Uterus (tissue), 4 donors: ENCODE results near the gene IRF2BPL. TPM values are rescaled to one million over a fixed set of nuclear protein-coding genes. Genes with fewer than 3 reads are reported as not detected.
A peak's percentile ranks its signal among the peaks of the same experiment; 100 is the strongest.
"Not testable (repeated sequence)": the region's sequence is repeated elsewhere in the genome, so short reads cannot be mapped to it uniquely, and the experiment has no call there.

Source experiments
- DNase-seq, 2 donors: peaks; one replicate each; pipeline ENCODE4 v3.0.0-alpha.2; 2019 to 2020
- H3K27ac ChIP-seq, 2 donors: fragments of 200-600 bp; sonication (generic); 1 replicate in 1 of 2; 2 replicates in 1 of 2; pipeline ENCODE4 v1.5.1; 2016 to 2018
- H3K27me3 ChIP-seq, 2 donors: fragments of 200-600 bp; sonication (generic); one replicate each; pipeline ENCODE4 v1.5.1; 2018 to 2019; ENCODE audit warnings: control low read depth in 1 of 2
- H3K36me3 ChIP-seq, 2 donors: fragments of 200-600 bp; sonication (generic); one replicate each; pipeline ENCODE4 v1.5.1; 2019; ENCODE audit warnings: control low read depth in 1 of 2
- H3K4me1 ChIP-seq, 2 donors: fragments of 200-600 bp; sonication (generic); one replicate each; pipeline ENCODE4 v1.5.1; 2018 to 2019; ENCODE audit warnings: control low read depth in 1 of 2
- H3K4me3 ChIP-seq, 2 donors: fragments of 200-600 bp; sonication (generic); 1 replicate in 1 of 2; 2 replicates in 1 of 2; pipeline ENCODE4 v1.5.1; 2018 to 2019; ENCODE audit warnings: mild to moderate bottlenecking in 1 of 2
- H3K9me3 ChIP-seq, 2 donors: fragments of 200-600 bp; sonication (generic); one replicate each; pipeline ENCODE4 v1.5.1; 2019; ENCODE audit warnings: control low read depth in 1 of 2
- CTCF ChIP-seq, 4 experiments: fragments of 200-600 bp in 2 of 4; fragments of 450-650 bp in 2 of 4; sonication (generic) in 2 of 4; IDR thresholded peaks; one replicate each; pipeline ENCODE4 v1.5.1; 2016 to 2019; ENCODE audit warnings: antibody characterized with exemption in 4 of 4, mild to moderate bottlenecking in 2 of 4, moderate library complexity in 1 of 4
- POLR2A ChIP-seq, 2 donors: fragments of 450-650 bp; IDR thresholded peaks; one replicate each; pipeline ENCODE4 v1.6.1; 2016; ENCODE audit warnings: antibody characterized with exemption in 2 of 2, mild to moderate bottlenecking in 1 of 2, moderate library complexity in 1 of 2
- intact Hi-C: fragments of 100-400 bp; cut with DNase I; formaldehyde crosslinking; loops from one replicate; pipeline ENCODE4 v1.15.1; 2023; ENCODE audit warnings: low total_unique reads
- total RNA-seq, 4 donors: library from RNA; depleted of rRNA in 3 of 4; stranded (reverse); fragments of >200 nt in 3 of 4; gene quantifications; one replicate each; pipeline versions ENCODE4 v1.1.0 to v1.2.4, GENCODE V29; 2014 to 2023
- donor health status: DM: yes; HTN: yes; CAD: no.

IRF2BPL gene
- total RNA-seq, 4 donors from 2014 or later: 15.6 to 60.8 (median 36.6) TPM

- Histone ChIP-seq H3K27me3 (no peaks in the 10 kb centered on the region), H3K4me1 (peaks cover 0 to 26% of the 10 kb centered on the region in 2 donors), H3K9me3 (no peaks in the 10 kb centered on the region), H3K36me3 (no peaks in the 10 kb centered on the region), H3K27ac (peak overlapping the region; percentile 93 to 100), H3K4me3 (peak overlapping the region; percentile 77 to 89)
- DNase-seq: no peak
- TF ChIP-seq POLR2A (IDR thresholded peaks at IDR 0.05) (no peak), CTCF (IDR thresholded peaks at IDR 0.05) (no peak)
- intact Hi-C loops: loop anchor here (5.0 kb wide), 1 partner anchor 78 kb away; no protein-coding TSS in a partner anchor
These were observed 2.8 kb downstream of the IRF2BPL start for GRCh38 chr14:77025744-77026165.

- intact Hi-C loops: no loop called here
- H3K27ac ChIP-seq: peak overlapping the region; percentile 93 to 100
- peaks cover 0 to 15% of the 10 kb centered on the region in 2 donors for H3K4me1 ChIP-seq
- peak overlapping the region; percentile 12 to 89 for H3K4me3 ChIP-seq
- peak; percentile 35 to 49 for DNase-seq
- no peaks in the 10 kb centered on the region for H3K27me3 ChIP-seq
- no peaks in the 10 kb centered on the region for H3K36me3 ChIP-seq
- TF ChIP-seq POLR2A (IDR thresholded peaks at IDR 0.05): no peak
- TF ChIP-seq CTCF (IDR thresholded peaks at IDR 0.05): no peak
- H3K9me3 ChIP-seq: no peaks in the 10 kb centered on the region
These were observed 4.3 kb downstream of the IRF2BPL start for GRCh38 chr14:77024171-77024691.

GRCh38 chr14:77023001-77023996, 5.2 kb downstream of the IRF2BPL start:
- Histone ChIP-seq H3K27ac (peak overlapping the region; percentile 93 to 100), H3K27me3 (no peaks in the 10 kb centered on the region), H3K4me1 (peaks cover 0 to 15% of the 10 kb centered on the region in 2 donors), H3K4me3 (peak overlapping the region; percentile 7 to 89), H3K36me3 (no peaks in the 10 kb centered on the region), H3K9me3 (no peaks in the 10 kb centered on the region)
- intact Hi-C loops: no loop called here
- TF ChIP-seq POLR2A (IDR thresholded peaks at IDR 0.05) (no peak), CTCF (IDR thresholded peaks at IDR 0.05) (peak in 2 of 4 experiments; percentile 57 to 61)
- peak; percentile 76 to 82 for DNase-seq

- no peak for DNase-seq
- peaks cover 0 to 15% of the 10 kb centered on the region in 2 donors for H3K4me1 ChIP-seq
- no peak overlapping the region for H3K4me3 ChIP-seq
- no peaks in the 10 kb centered on the region for H3K36me3 ChIP-seq
- no peaks in the 10 kb centered on the region for H3K9me3 ChIP-seq
- H3K27ac ChIP-seq: peak overlapping the region; percentile 93 to 100
- intact Hi-C loops: no loop called here
- no peaks in the 10 kb centered on the region for H3K27me3 ChIP-seq
- TF ChIP-seq CTCF (IDR thresholded peaks at IDR 0.05) (no peak), POLR2A (IDR thresholded peaks at IDR 0.05) (no peak)
These were observed 6.2 kb downstream of the IRF2BPL start for GRCh38 chr14:77022236-77022852.

- H3K4me1 ChIP-seq: peaks cover 0 to 15% of the 10 kb centered on the region in 2 donors
- H3K36me3 ChIP-seq, H3K27me3 ChIP-seq, DNase-seq, H3K4me3 ChIP-seq, H3K9me3 ChIP-seq, intact Hi-C loops: not testable (repeated sequence)
- H3K27ac ChIP-seq: peak overlapping the region; percentile 93 to 100
These were observed 7.1 kb downstream of the IRF2BPL start for GRCh38 chr14:77021424-77021823.
